K562 (cell line): ENCODE results near the gene HBG1. TPM values are rescaled to one million over a fixed set of nuclear protein-coding genes. Genes with fewer than 3 reads are reported as not detected.
A peak's percentile ranks its signal among the peaks of the same experiment; 100 is the strongest.

Experiments
- ATAC-seq: fragments of 200-7000 bp; cut with Tn5 transposase; 3 replicates; pipeline ENCODE4 v1.9.1; 2020; ENCODE audit warnings: moderate library complexity
- BruUV-seq: library from RNA; stranded (reverse); fragments of 400-500 nt; replicated peaks from 2 replicates; lab custom pipeline; 2021; lab: Mats Ljungman, UMichigan
- CTCF ChIA-PET: fragments of 300-600 bp; formaldehyde crosslinking; extraction: SDS; loops from one replicate; lab custom pipeline; 2021; ENCODE audit warnings: low intra/inter-chr PET ratio; lab: Yijun Ruan, JAX
- POLR2A ChIA-PET: fragments of 300-600, 350-650 bp; sonication (Branson Sonifier 250); formaldehyde crosslinking; extraction: SDS; loops from one replicate; lab custom pipeline; 2021; ENCODE audit warnings: antibody characterized with exemption, inconsistent platforms; lab: Yijun Ruan, JAX
- DNase-seq, 4 experiments: peaks; one replicate each; pipeline versions ENCODE4 v3.0.0 to v3.0.0-alpha.2; 2011 to 2018; ENCODE audit warnings: low spot score in 3 of 4, mixed read lengths in 3 of 4; ENCODE audit errors: extremely low read depth in 1 of 4
- FAIRE-seq: peaks from 2 replicates; lab custom pipeline; 2011; peaks lifted over from hg19 to GRCh38; lab: Jason Lieb, UNC
- H2AFZ ChIP-seq: 2 replicates; pipeline ENCODE4 v1.6.0; 2011; ENCODE audit warnings: low read depth, low read length, control low read depth, inconsistent platforms
- H3K27ac ChIP-seq: fragments of 200-600 bp; 3 replicates; pipeline ENCODE4 v1.8.0; 2011; ENCODE audit warnings: low read depth, mild to moderate bottlenecking, control low read depth, inconsistent platforms, low read length, moderate library complexity, mixed read lengths; ENCODE audit errors: extremely low read depth
- H3K27me3 ChIP-seq, 2 experiments: fragments of 300-600 bp in 1 of 2; 2 replicates in 1 of 2; 3 replicates in 1 of 2; pipeline versions ENCODE4 v1.6.0 to v1.8.0; 2011; ENCODE audit warnings: inconsistent platforms in 2 of 2, low read length in 2 of 2, mild to moderate bottlenecking in 1 of 2, mixed read lengths in 1 of 2, moderate library complexity in 1 of 2; ENCODE audit not compliant: control insufficient read depth in 2 of 2, insufficient read depth in 2 of 2
- H3K36me3 ChIP-seq: fragments of 300-600 bp; 3 replicates; pipeline ENCODE4 v1.8.0; 2011; ENCODE audit warnings: mild to moderate bottlenecking, low read length, inconsistent platforms; ENCODE audit not compliant: control insufficient read depth, insufficient read depth
- H3K4me1 ChIP-seq, 2 experiments: fragments of 200-600 bp in 1 of 2; replicated peaks in 1 of 2; 2 replicates in 1 of 2; 3 replicates in 1 of 2; pipeline versions ENCODE4 v1.5.1 to v1.8.0; 2011; ENCODE audit warnings: inconsistent platforms in 2 of 2, low read length in 2 of 2, mild to moderate bottlenecking in 1 of 2, mixed read lengths in 1 of 2, moderate library complexity in 1 of 2; ENCODE audit not compliant: control insufficient read depth in 2 of 2, insufficient read depth in 2 of 2
- H3K4me2 ChIP-seq: 2 replicates; pipeline ENCODE4 v1.6.1; 2011; ENCODE audit warnings: low read length, control low read depth, inconsistent platforms, mixed read lengths; ENCODE audit not compliant: insufficient read depth
- H3K4me3 ChIP-seq: fragments of 200-600 bp; sonication (generic), shearing (Covaris generic); 2 replicates; pipeline ENCODE4 v1.5.1; 2016; ENCODE audit warnings: control low read depth, inconsistent platforms
- H3K79me2 ChIP-seq: fragments of 200-600 bp; 3 replicates; pipeline ENCODE4 v1.8.0; 2011; ENCODE audit warnings: low read length, inconsistent platforms; ENCODE audit not compliant: control insufficient read depth, insufficient read depth
- H3K9ac ChIP-seq, 2 experiments: 2 replicates each; pipeline versions ENCODE4 v1.6.0 to v1.6.1; 2011; ENCODE audit warnings: low read depth in 2 of 2, low read length in 2 of 2, control low read depth in 1 of 2, inconsistent platforms in 1 of 2, mild to moderate bottlenecking in 1 of 2, mixed read lengths in 1 of 2; ENCODE audit not compliant: insufficient read depth in 1 of 2
- H3K9me1 ChIP-seq: one replicate; pipeline ENCODE4 v1.6.0; 2011; ENCODE audit warnings: inconsistent platforms, mild to moderate bottlenecking, low read length, moderate library complexity; ENCODE audit not compliant: control insufficient read depth, insufficient read depth
- H3K9me3 ChIP-seq: replicated peaks from 2 replicates; pipeline ENCODE4 v1.5.1; 2011; ENCODE audit warnings: low read depth, low read length, inconsistent platforms; ENCODE audit not compliant: control insufficient read depth, insufficient read depth
- H4K20me1 ChIP-seq: replicated peaks from 2 replicates; pipeline ENCODE4 v1.6.1; 2011; ENCODE audit warnings: low read length, inconsistent platforms, mixed read lengths; ENCODE audit not compliant: control insufficient read depth, insufficient read depth
- ARID3B ChIP-seq: fragments of 250-450 bp; sonication (Bioruptor Pico); IDR thresholded peaks from 2 replicates; pipeline ENCODE4 v1.4.0; 2020; ENCODE audit warnings: borderline replicate concordance
- NCOA1 ChIP-seq: fragments of 450-650 bp; IDR thresholded peaks from 2 replicates; pipeline ENCODE4 v1.6.1; 2016; ENCODE audit warnings: low read depth
- ZFP30 ChIP-seq: fragments of 250-450 bp; sonication (Bioruptor Pico); IDR thresholded peaks from 2 replicates; pipeline ENCODE4 v1.8.0; 2022; ENCODE audit warnings: moderate library complexity, mild to moderate bottlenecking, inconsistent platforms, borderline replicate concordance
- ZNF282 ChIP-seq: sonication (generic); formaldehyde crosslinking; IDR thresholded peaks from 2 replicates; pipeline ENCODE4 v1.8.1; 2023; ENCODE audit warnings: missing genetic modification reagents
- ZNF436 ChIP-seq: fragments of 250-450, 450-650 bp; sonication (Bioruptor Pico); formaldehyde crosslinking; IDR thresholded peaks from 2 replicates; pipeline ENCODE4 v1.7.0; 2020; ENCODE audit warnings: mild to moderate bottlenecking
- WGBS: fragments of 100-300 bp; shearing (Covaris generic); methylation state at CpG from one replicate; pipeline ENCODE4 v1.1.6; 2016; ENCODE audit warnings: low coverage, mixed read lengths; ENCODE audit not compliant: insufficient coverage; ENCODE audit errors: missing lambda C conversion rate; 5-methylcytosine and 5-hydroxymethylcytosine counted together
- in situ Hi-C: fragments of 300-500 bp; cut with MboI; formaldehyde crosslinking; loops from 4 replicates; pipeline ENCODE4 v1.15.0; 2018; ENCODE audit warnings: inconsistent platforms, mixed read lengths
- intact Hi-C: fragments of 100-400 bp; cut with micrococcal nuclease; formaldehyde crosslinking; loops from 2 replicates; pipeline ENCODE4 v1.14.2; 2022
- polyA plus RNA-seq, 8 experiments: library from polyadenylated mRNA; depleted of rRNA in 4 of 8; stranded (reverse) in 5 of 8; unstranded in 3 of 8; fragments of >200 nt; fragmentation: Nextera tagmentation in 2 of 8; fragmentation: Illumina TruSeq in 1 of 8; extraction: Ambion mirVana in 2 of 8; extraction: Trizol in 1 of 8; gene quantifications; 2 replicates each; pipeline versions ENCODE4 v1.2.1 to v1.2.3, GENCODE V29; 2011 to 2014; ENCODE audit warnings: inconsistent platforms in 1 of 8, missing spikeins in 1 of 8
- total RNA-seq, 7 experiments: library from RNA; depleted of rRNA in 6 of 7; stranded (reverse); fragments of >200 nt in 6 of 7; fragmentation: Illumina TruSeq in 2 of 7; extraction: Trizol in 2 of 7; gene quantifications; 2 replicates each; pipeline versions ENCODE4 v1.2.1 to v1.2.3, GENCODE V29; 2011 to 2021; ENCODE audit warnings: low replicate concordance in 1 of 7

The HBG1 gene
- total and polyA plus RNA-seq, 9 of the 15 experiments (the other 6 are each of a cell fraction or from before 2014, with no cell fraction given), result 1,066 to 16,338 (median 4,898) TPM

- in situ Hi-C loops (no loop called here), intact Hi-C loops (no loop called here)
- no peaks in the 10 kb centered on the region for H4K20me1 ChIP-seq
- no peak for DNase-seq
- H3K9me1 ChIP-seq, result no peaks in the 10 kb centered on the region
- no peak overlapping the region for H2AFZ ChIP-seq
- H3K4me1 ChIP-seq, result peaks cover 0 to 26% of the 10 kb centered on the region in 2 experiments; a peak in 4 of 5 replicates
- H3K27ac ChIP-seq, result no peak overlapping the region
- no TSS peak for BruUV-seq
- POLR2A ChIA-PET, result interaction anchor here (0.6 to 2.4 kb wide), 5 partner anchors 10 to 135 kb away, joined by 3 to 5 read pairs (median 4); no protein-coding TSS in a partner anchor
- H3K36me3 ChIP-seq, result peaks cover 28% of the 10 kb centered on the region
- H3K4me3 ChIP-seq, result no peak overlapping the region
- H3K27me3 ChIP-seq, result no peaks in the 10 kb centered on the region
- H3K9ac ChIP-seq, result no peak overlapping the region
- no peak overlapping the region for H3K4me2 ChIP-seq
- WGBS, result 60% methylated on average over 2 of the region's 2 CpGs
- ATAC-seq, result no peak
- H3K79me2 ChIP-seq, result peaks cover 41% of the 10 kb centered on the region
- TF ChIP-seq ZNF282 (CRISPR knock-in tag) (no peak), NCOA1 (no peak), ZFP30 (CRISPR knock-in tag) (peak; percentile 57; the same call in 1 of the 2 replicates), ARID3B (no peak), ZNF436 (0 out of 2 replicates have a peak, but pooled peaks have one; percentile 57)
- no peaks in the 10 kb centered on the region for H3K9me3 ChIP-seq
- FAIRE-seq, result no peak
- CTCF ChIA-PET, result no interaction called here
Measured at GRCh38 chr11:5265832-5266231, 16.2 kb upstream of the HBG1 start.
